HG03354 (cell line): ENCODE data around the gene BIN1.
A peak's percentile ranks its signal among the peaks of the same experiment; 100 is the strongest.

ENCODE experiments used
- ATAC-seq: cut with Tn5 transposase; IDR thresholded peaks from one replicate; pipeline ENCODE4 v1.9.1; 2021; ENCODE audit warnings: mild to moderate bottlenecking; ENCODE audit not compliant: unreplicated experiment, poor library complexity, severe bottlenecking

BIN1 gene

DNA sequence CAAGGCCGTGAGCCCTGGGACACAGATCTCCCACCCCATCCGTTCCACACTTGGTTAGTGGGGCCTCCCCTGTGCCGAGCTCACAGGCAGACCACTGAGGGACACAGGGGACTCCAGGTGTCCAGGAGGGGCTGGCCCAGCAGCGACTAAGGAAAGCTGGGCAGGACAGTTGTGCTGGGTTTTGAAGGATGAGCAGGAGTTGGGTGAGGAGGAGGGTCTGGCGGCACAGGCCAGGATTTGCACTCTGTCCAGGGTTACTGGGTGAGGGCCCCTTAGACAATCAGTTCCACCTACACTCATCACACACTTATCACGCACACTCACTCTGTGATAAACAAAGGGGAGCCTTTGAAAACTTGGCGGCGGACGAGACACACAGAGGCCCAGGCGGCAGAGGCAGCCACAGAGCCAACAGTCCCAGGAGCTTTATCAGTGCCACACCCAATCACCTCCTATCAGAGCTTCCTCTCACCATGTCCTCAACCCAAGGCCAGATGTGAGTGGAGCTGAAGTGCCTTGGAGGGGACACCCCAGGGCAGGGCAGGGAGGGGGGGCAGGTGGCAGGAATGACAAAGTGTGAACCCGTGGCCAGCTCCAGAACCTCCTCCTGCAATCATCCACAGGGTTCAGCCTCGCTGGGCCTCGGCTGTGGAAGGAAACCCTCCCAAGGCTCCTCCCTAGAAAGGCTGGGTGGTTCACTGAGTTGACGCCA is 26.6 kb downstream of the BIN1 start:
- ATAC-seq = peak; percentile 17

GRCh38 chr2:127079358-127079920 is 27.5 kb downstream of the BIN1 start:
- no peak for ATAC-seq

- ATAC-seq = no peak
These were observed 28.2 kb downstream of the BIN1 start for GRCh38 chr2:127078666-127079270.

GRCh38 chr2:127078028-127078427 is 28.9 kb downstream of the BIN1 start:
- no peak for ATAC-seq

- ATAC-seq = no peak
These were observed 30.0 kb downstream of the BIN1 start for GRCh38 chr2:127076924-127077323.

GRCh38 chr2:127076290-127076689 is 30.7 kb downstream of the BIN1 start:
- ATAC-seq = no peak

DNA sequence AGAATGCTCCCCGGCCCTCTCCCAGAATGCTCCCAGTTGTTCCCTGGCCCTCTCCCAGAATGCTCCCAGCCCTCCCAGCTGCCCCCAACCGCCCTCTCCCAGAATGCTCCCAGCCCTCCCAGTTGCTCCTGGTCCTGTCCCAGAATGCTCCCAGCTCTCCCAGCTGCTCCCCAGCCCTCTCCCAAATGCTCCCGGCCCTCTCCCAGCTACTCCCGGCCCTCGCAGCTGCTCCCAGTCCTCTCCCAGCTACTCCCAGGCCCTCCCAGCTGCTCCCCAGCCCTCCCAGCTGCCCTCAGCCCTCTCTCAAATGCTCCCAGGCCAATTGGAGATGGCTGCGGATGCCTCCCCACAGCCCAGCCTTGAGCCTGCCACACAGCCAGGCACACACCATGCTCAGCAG is 31.1 kb downstream of the BIN1 start:
- no peak for ATAC-seq

DNA sequence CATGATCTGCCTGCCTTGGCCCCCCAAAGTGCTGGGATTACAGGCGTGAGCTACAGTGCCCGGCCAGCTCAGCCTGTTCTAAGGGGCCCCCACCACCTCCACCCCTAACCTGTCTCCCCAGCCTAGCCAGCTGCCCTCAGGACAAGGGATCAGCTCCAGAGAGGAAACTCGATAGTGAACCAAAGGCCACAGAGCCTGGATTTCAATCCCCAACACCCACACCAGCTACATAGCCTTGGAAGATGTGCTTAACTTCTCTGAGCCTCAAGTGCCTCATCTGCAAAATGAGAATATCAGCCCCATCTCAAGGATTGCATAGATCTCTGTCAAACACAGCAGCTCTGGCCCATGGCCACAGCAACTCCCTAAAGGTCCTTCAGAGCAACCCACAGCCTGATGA is 32.0 kb downstream of the BIN1 start:
- no peak for ATAC-seq

DNA sequence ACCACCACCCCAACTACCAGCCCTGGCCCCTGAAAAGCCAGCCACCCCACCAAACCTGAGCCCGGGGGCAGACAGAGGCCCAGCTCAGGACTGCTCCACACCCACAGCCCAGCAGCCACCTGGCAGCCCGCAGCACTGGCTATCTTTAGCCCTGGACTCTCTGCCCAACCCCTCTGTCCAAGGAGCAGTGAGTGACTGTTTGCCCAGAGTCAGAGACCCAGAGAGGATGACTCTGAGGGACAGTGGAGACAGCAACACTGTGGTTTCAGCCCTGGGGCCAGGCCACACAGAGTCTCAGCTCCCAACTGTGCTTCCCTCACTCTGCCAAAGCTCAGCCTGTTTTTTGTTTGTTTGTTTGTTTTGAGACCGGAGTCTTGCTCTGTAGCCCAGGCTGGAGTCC is 32.6 kb downstream of the BIN1 start:
- no peak for ATAC-seq

GRCh38 chr2:127072970-127073369 is 34.0 kb downstream of the BIN1 start:
- no peak for ATAC-seq

- ATAC-seq = no peak
These were observed 34.6 kb downstream of the BIN1 start for GRCh38 chr2:127072396-127072795.

DNA sequence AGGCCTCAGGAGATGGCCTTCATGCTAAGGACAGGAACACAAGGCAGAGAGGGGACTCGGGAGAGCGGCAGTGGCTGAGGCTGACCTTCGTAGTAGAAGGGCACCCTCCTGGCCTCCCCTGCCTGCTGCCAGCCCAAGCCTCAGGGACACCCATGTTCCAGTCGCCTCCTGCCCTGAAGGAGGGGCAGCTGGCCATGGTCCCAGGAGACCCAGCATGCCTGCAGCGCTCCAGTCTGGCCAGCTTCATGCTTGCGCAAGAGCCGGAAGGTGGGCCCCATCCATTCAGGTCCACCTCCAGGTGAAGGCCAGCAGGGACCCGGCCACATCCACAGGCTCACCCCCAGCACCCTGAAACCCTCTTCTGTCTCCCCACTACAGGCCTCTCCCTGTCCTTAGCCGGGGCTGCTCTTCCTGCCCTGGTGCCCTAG is 35.0 kb downstream of the BIN1 start:
- ATAC-seq = no peak

DNA sequence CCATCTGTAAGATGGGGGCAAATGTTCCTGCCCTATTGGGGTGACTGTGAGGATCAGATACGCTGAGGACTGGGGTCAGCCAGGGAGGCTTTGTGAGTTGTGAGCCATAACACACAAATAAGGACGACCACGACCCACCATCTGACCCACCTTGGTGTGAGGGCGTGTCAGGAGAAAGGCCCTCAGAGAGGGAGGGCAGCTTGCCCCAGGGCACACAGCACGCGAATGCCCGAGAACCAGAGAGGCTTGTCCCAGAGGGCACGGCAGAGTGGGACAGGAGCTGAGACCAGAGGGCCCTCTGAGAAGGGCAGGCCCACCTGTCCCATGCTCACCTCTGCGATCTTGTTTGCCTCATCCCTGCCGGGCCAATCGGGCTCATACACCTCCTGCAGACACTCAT is 36.7 kb downstream of the BIN1 start:
- ATAC-seq = no peak

- ATAC-seq = no peak
These were observed 37.4 kb downstream of the BIN1 start for GRCh38 chr2:127069536-127069935.

- no peak for ATAC-seq
These were observed 38.0 kb downstream of the BIN1 start for GRCh38 chr2:127069003-127069402.

DNA sequence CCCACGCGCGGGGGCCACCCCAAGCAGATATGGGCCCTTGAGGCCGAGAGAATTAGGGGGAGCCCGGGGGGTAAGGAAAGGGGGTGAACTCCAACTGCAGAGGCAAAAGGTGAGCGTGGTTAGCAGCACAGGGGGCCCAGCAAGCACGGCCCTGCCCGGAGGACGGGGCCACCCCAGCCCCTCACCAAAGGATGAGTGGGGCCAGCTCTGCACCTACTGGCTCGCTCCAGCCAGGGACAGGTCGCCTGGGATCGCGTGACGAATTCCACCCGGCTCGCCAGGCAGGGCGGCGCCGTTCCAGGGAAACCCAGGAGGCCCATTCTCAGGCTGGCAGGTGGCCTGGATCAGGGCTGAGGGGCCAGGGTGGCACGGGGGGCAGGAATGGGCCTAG is 38.6 kb downstream of the BIN1 start:
- ATAC-seq = no peak

- peak; percentile 49 for ATAC-seq
These were observed 39.2 kb downstream of the BIN1 start for GRCh38 chr2:127067620-127068350.

- no peak for ATAC-seq
These were observed 40.0 kb downstream of the BIN1 start for GRCh38 chr2:127066942-127067341.

DNA sequence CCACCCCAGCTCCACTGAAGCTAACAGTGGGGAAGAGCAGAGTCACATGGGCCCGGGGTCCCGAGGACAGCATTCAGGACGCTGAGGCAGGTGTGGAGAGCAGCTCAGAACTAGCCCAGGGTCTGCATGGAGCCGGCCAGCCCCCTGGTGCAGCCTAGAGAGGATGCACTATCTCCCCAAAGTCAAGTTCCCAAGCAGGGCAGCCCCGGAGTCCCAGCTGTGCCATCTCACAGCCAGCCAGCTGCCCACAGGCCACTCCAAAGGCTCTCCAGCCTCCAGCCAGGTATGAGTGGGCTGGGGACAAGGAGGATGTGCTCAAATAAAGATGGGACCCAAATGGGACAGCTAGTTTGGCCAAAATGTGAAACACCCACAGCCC is 41.0 kb downstream of the BIN1 start:
- no peak for ATAC-seq

DNA sequence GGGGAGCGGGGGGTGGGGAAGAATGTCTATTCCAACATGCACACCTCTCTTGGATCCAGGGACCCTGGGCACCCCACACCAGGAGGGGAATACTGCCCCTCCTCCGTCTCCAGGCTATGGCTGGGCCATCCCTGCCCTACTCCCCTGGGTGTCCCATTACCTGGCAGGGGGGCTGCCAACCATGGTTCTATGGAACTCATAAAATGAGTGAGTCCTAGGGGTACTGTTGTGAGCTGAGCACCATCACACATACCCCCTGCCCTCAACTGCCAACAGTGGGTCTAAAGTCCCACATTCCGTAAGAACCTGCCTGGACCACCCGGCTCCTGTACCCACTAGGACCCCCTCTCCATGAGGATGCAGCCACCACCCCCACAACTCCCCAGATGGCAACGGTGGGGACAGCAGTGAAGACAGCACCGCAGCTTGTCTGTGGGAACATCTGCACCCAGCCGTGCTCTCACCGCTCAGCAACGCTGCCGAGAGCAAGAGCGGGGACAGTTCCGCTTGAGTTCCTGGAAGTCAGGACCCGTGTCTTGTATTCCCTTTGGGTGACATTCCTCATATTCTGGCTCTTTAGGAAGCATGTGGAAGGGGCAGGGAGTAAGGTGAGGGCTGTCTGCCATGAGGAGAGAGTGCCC is 41.5 kb downstream of the BIN1 start:
- no peak for ATAC-seq
